Right hindlimb (tissue), 1 donor: ENCODE measurements around the gene RNU6-9.
A peak's percentile ranks its signal among the peaks of the same experiment; 100 is the strongest.

Experiments used
- DNase-seq: peaks from one replicate; pipeline ENCODE4 v3.0.0-alpha.2; 2018

The RNU6-9 gene

DNA sequence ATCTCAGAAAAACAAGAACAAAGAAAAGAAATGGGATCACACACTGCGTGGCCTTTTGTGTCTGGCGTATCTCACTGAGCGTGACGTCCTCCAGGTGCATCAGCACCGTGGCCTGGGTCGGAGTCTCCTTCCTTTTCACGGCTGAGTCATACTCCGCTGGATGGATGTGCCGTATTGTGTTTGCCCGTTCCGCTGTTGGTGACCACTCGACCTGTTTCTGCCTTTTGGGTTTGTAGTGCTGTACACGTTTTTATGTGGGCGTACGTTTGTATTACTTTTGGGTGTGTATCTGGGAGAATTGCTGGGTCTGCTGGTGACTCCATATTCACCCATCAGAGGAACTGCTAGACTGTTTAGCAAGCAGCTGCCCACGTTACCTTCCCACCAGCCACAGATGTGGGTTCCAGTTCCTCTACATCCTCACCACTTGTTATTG is 44.0 kb downstream of the RNU6-9 start:
- no peak for DNase-seq

DNA sequence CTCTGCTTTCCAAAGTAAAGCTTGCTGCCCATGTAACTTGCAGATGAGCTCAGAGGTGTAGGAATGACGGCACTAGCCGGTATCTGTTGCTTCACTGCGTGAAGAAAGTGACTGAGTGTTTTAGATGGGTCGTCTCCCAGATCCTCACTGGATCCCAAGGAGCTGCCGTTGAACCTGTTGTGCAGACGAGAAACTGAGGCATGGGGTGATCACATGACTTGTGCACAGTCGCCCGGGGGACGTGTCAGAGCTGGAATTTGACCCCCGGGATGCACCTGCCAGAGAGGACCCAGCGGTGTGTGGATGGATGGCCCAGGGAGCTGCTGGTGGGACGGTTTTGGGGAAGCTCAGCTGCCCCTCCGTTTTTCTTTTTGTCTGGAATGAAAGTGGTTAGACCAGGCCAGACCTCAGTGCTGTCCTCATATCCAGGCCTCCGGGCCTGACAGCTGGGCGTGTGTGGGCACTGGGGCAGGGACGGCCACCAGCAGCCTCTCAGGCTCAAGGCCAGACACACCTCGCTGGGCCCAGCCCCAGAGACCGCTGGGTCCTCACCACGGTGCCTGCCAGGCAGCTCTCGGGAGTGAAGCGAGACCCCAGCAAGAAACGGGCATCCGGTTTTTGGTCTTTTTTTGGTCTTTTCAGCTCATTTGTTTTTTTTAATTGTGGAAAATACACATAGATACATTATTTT is 45.1 kb downstream of the RNU6-9 start:
- no peak for DNase-seq

DNA sequence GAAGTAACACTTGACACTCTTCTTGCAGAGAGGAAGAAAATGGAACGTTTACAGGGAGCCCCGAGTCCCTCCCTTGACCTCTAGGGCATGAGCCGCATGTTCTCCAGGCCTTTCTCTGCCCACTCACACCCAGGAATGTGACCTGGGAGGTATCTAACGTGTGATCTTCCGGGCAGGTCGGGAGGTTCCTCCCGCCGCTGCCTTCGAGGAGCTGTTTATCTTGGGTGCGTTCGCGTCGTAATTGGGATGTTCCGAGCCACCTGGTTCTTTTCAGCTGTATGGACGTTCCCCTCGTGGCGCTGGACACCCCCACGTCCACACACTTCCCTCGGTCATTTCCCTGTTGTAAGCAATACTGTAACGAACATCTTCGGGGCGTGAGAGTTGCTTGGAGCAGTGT is 46.2 kb downstream of the RNU6-9 start:
- DNase-seq = no peak

DNA sequence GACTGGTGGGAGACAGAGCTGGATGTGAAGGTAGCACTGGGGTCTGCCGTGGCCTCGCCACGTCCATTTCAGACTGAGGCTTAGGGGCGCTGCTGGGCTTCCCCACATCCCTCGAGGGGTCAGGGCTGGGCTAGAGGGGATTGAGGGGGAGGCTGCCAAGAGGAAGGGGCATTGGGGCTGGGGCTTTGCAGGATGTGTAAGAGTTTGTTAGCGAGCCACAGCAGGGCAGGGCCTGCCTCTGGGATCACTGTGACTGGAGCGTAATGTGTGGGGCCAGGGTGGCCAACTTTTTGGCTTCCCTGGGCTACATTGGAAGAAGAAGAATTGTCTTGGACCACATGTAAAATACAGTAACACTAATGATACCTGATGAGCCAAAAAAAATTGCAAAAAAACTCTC is 46.6 kb downstream of the RNU6-9 start:
- DNase-seq = peak; percentile 16

DNA sequence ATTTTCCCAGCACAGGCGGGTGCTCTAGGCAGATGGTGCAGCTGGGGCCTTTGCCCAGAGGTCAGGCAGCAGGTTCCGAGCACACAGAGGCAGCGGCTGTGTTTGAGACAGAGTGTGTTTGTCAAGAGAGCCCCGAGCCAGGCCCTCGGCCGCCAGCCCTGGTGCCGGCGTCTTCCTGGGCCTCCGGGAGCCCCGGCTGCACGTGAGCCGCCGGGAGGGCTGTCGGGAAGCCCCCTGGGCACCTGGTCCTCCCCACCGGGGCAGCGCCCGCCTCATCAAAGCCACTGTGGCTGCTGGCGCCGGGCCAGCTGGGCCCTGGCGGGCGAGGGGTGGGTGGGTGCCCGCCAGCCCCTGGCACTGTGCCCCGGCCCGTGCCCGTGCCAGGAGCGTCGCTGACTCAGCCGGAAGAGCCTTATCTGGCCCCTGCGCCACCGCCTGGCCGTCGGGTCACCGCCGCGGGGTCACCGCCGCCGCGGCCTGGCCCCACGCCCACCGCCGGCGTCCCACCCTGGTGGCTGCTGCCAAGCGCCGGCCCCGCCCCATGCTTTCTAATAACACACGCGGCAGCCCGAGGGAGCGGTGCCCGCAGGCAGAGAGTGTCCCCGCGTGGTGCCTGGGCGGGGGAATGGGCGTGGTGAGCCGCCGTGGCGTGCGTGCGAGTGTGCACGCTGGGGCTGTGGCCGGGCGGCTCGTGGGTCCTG is 47.5 kb downstream of the RNU6-9 start:
- DNase-seq = peak; percentile 36

DNA sequence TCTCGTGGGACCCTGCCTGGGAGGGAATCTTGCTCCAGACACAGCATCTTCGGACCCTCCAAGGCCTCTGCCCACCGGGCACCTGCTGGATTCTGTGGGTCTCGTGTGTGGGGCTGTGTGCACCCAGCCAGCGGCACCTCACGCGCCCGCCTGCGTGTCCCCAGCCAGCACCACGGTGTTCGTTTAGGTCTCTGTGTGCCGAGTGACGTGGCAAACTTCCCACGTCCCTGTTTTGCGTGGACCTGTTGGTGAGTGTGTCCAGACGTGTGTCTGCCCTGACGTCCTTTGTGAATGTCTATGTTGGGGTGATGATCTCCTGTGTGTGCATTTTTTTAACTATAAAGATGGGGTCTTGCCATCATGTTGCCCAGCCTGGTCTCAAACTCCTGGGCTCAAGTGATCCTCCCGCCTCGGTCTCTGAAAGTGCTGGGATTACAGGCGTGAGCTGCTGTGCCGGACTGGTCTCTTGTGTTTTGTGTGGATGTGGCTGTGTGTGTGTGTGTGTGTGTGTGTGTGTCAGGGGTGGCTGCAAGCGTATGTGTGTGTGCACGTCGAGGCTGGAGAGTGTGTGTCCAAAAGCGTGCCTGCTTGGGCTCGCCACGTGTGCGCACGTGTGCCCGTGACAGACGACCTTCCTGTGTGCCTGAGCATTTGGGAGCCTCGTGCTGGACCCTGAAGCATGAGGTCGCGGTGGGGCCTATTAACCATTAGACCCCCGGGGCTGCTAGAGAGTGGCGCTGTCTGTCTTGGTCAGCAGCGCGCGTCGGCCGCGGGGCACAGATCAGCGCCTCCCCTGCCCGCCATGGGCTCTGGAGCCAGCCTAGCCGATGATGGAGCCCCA is 48.2 kb downstream of the RNU6-9 start:
- no peak for DNase-seq

DNA sequence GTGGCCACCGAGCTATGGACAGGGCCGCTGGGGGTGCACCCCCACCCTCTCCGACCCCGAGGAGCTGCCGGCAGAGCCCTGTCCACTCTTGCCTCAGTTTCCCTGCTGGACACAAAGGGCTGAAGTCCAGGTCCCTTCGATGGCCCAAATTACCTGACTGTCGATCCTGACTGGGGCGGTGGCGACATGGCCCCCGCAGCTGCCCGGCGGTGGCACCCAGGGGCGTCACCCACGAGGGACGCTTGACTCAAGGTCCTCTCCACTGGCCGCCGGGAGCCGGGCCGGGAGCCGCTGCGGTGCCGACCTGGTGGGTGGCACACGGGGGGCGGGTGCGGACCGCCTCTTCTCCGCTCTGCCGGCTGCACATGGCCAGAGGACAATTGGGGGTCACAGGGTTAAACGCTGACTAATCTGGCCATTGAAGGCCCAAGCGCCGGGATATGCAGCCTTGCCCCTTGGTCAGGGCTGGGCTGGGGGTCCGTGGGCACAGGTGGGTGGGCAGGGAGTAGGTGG is 48.9 kb downstream of the RNU6-9 start:
- no peak for DNase-seq
